Gastrocnemius medialis (tissue), 4 donors: ENCODE measurements around the gene KISS1. TPM values are rescaled to one million over a fixed set of nuclear protein-coding genes. Genes with fewer than 3 reads are reported as not detected.

ENCODE experiments used
- ATAC-seq, 2 donors: fragments of 150-250 bp; one replicate each; pipeline ENCODE4 v1.9.1; 2016
- DNase-seq, 2 donors: peaks; one replicate each; pipeline ENCODE4 v3.0.0-alpha.2; 2019
- H3K27ac ChIP-seq, 4 donors: fragments of 200-600 bp; sonication (generic); 1 replicate in 1 of 4; 2 replicates in 3 of 4; pipeline ENCODE4 v1.5.1; 2016 to 2018; ENCODE audit warnings: mild to moderate bottlenecking in 2 of 4, moderate library complexity in 1 of 4
- H3K27me3 ChIP-seq, 3 donors: fragments of 200-600 bp; sonication (generic) in 2 of 3; 1 replicate in 1 of 3; 2 replicates in 2 of 3; pipeline versions ENCODE4 v1.5.1 to v1.6.0; 2016 to 2019; ENCODE audit warnings: mild to moderate bottlenecking in 1 of 3, moderate library complexity in 1 of 3
- H3K36me3 ChIP-seq, 2 donors: fragments of 200-600 bp; sonication (generic) in 1 of 2; one replicate each; pipeline ENCODE4 v1.5.1; 2017 to 2018
- H3K4me1 ChIP-seq, 2 donors: fragments of 200-600 bp; sonication (generic) in 1 of 2; one replicate each; pipeline ENCODE4 v1.5.1; 2016 to 2017; ENCODE audit warnings: mild to moderate bottlenecking in 2 of 2
- H3K4me3 ChIP-seq, 4 donors: fragments of 200-600 bp; sonication (generic) in 3 of 4; 1 replicate in 1 of 4; 2 replicates in 3 of 4; pipeline ENCODE4 v1.5.1; 2016 to 2019; ENCODE audit warnings: mild to moderate bottlenecking in 2 of 4
- H3K9me3 ChIP-seq, 3 donors: fragments of 200-600 bp; sonication (generic) in 2 of 3; 1 replicate in 1 of 3; 2 replicates in 2 of 3; pipeline ENCODE4 v1.5.1; 2016 to 2019
- POLR2A ChIP-seq, 2 donors: fragments of 450-650 bp; IDR thresholded peaks; one replicate each; pipeline ENCODE4 v1.6.1; 2017; ENCODE audit warnings: antibody characterized with exemption in 2 of 2, mild to moderate bottlenecking in 2 of 2, moderate library complexity in 2 of 2
- in situ Hi-C, 4 donors: fragments of 200-750 bp; cut with MboI; loops; one replicate each; pipeline versions ENCODE4 v1.15.0 to v1.8.0; 2017; ENCODE audit warnings: low sequenced_read_pairs in 4 of 4
- intact Hi-C: fragments of 100-400 bp; cut with DNase I; formaldehyde crosslinking; loops from one replicate; pipeline ENCODE4 v1.15.1; 2023; ENCODE audit warnings: low total_unique reads
- total RNA-seq, 4 donors: library from RNA; depleted of rRNA; stranded (reverse); fragments of >200 nt; gene quantifications; one replicate each; pipeline versions ENCODE4 v1.1.0 to v1.2.3, GENCODE V29; 2016
- TF ChIP-seq, protein P1 (sequence below), 5 experiments: fragments of 450-650 bp in 3 of 5; fragments of 200-600 bp in 2 of 5; sonication (generic) in 2 of 5; IDR thresholded peaks in 4 of 5; conservative IDR thresholded peaks in 1 of 5; 1 replicate in 4 of 5; 2 replicates in 1 of 5; pipeline ENCODE4 v1.5.1; 2016 to 2019; ENCODE audit warnings: antibody characterized with exemption in 5 of 5, mild to moderate bottlenecking in 3 of 5, moderate library complexity in 3 of 5

The KISS1 gene
- total RNA-seq, 4 donors from 2014 or later: not detected

DNA sequence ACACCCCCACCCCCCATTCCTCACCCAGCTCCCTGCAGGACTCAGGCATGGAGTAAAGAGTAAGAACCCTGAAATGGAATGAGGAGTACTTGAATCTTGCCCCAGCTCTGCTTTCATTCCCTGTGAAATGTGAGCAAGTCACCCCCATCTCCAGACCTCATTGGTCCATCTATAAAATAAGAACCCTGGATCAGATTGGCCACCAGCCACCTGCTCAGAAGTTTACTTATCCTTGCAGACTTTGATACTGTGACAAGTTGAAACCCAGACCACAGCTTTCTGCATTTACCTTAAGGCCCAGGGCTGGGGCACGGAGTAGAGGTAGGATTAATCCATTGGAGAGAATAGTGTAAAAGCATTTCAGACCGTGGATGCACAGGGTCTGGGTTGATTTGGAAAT is 2.2 kb downstream of the KISS1 start:
- no peak for DNase-seq
- H3K9me3 ChIP-seq: no peaks in the 10 kb centered on the region
- H3K4me3 ChIP-seq: no peak overlapping the region
- TF ChIP-seq, protein P1, sequence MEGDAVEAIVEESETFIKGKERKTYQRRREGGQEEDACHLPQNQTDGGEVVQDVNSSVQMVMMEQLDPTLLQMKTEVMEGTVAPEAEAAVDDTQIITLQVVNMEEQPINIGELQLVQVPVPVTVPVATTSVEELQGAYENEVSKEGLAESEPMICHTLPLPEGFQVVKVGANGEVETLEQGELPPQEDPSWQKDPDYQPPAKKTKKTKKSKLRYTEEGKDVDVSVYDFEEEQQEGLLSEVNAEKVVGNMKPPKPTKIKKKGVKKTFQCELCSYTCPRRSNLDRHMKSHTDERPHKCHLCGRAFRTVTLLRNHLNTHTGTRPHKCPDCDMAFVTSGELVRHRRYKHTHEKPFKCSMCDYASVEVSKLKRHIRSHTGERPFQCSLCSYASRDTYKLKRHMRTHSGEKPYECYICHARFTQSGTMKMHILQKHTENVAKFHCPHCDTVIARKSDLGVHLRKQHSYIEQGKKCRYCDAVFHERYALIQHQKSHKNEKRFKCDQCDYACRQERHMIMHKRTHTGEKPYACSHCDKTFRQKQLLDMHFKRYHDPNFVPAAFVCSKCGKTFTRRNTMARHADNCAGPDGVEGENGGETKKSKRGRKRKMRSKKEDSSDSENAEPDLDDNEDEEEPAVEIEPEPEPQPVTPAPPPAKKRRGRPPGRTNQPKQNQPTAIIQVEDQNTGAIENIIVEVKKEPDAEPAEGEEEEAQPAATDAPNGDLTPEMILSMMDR (IDR thresholded peaks at IDR 0.05 in 4 of 5, conservative IDR thresholded peaks at IDR 0.05 in 1 of 5): no peak
- TF ChIP-seq POLR2A (IDR thresholded peaks at IDR 0.05): no peak
- H3K4me1 ChIP-seq: peaks cover 9 to 16% of the 10 kb centered on the region in 2 donors
- H3K36me3 ChIP-seq: no peaks in the 10 kb centered on the region
- no peak for ATAC-seq
- in situ Hi-C loops: no loop called here
- peaks cover 0 to 18% (median 9%) of the 10 kb centered on the region in 3 donors for H3K27me3 ChIP-seq
- no peak overlapping the region for H3K27ac ChIP-seq
- intact Hi-C loops: no loop called here

DNA sequence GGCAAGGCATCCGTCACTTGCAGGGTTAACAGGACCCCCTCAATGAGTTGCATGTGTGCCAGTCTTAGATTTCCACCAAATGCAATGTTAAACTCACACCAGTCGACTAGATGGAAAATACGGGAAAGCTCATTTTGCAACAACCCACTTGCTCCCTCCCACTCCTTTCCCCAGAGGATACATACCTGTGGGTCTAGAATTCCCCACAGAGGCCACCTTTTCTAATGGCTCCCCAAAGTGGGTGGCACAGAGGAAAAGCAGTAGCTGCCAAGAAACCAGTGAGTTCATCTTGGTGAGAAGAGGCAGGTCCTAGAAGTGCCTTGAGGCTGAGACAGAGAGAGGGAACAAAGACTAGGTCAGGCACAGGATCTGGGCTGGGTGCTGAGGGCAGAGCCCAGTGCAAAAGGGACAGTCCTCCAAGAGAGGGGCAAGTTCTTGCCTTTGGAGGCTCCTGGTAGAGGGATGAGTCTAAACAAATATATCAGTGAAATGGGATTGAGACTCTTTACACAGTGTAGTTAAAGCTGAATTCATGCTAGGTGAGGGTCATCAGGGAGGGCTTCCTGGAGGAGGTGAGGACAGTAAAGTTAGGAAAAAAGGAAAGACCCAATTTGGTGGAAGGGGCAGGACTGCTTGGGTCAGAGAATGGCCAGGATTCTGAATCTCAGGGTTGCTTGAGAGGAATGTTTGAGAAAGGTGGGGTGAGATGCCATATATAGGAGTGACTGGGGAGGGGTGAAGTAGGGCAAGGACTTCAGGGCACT is 3.5 kb downstream of the KISS1 start:
- ATAC-seq (no peak), DNase-seq (no peak)
- TF ChIP-seq, protein P1 (IDR thresholded peaks at IDR 0.05 in 4 of 5, conservative IDR thresholded peaks at IDR 0.05 in 1 of 5): no peak
- TF ChIP-seq POLR2A (IDR thresholded peaks at IDR 0.05): no peak
- H3K4me3 ChIP-seq: no peak overlapping the region
- in situ Hi-C loops: no loop called here
- H3K27ac ChIP-seq: no peak overlapping the region
- H3K27me3 ChIP-seq: peaks cover 3 to 27% (median 12%) of the 10 kb centered on the region in 3 donors
- H3K9me3 ChIP-seq: no peaks in the 10 kb centered on the region
- peaks cover 0 to 5% of the 10 kb centered on the region in 2 donors for H3K4me1 ChIP-seq
- no peaks in the 10 kb centered on the region for H3K36me3 ChIP-seq
- intact Hi-C loops: no loop called here

DNA sequence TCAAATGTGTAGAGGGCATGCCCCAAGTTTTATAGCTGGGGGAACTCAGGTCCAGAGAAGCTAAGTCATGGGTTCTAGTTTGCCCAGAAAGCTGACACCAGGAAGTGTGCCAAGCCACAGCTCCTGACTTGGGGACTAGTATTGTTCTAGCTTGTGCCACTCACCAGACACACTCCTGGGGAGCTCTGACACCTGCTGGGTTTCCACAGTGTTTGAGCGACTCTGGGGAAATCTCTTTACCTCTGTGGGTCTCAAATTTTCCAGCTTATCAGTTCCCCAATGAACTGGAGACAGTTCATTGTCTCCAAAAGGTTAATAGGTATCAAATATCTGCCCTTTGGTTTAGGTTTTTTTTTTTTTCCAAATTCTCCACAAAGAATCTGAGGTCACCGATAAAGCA is 4.2 kb downstream of the KISS1 start:
- Histone ChIP-seq H3K36me3 (no peaks in the 10 kb centered on the region), H3K4me3 (no peak overlapping the region), H3K27me3 (peaks cover 3 to 28% (median 12%) of the 10 kb centered on the region in 3 donors), H3K9me3 (no peaks in the 10 kb centered on the region), H3K4me1 (peaks cover 0 to 5% of the 10 kb centered on the region in 2 donors), H3K27ac (no peak overlapping the region)
- intact Hi-C loops: no loop called here
- TF ChIP-seq POLR2A (IDR thresholded peaks at IDR 0.05): no peak
- TF ChIP-seq, protein P1 (IDR thresholded peaks at IDR 0.05 in 4 of 5, conservative IDR thresholded peaks at IDR 0.05 in 1 of 5): no peak
- DNase-seq: no peak
- no peak for ATAC-seq
- in situ Hi-C loops: no loop called here

DNA sequence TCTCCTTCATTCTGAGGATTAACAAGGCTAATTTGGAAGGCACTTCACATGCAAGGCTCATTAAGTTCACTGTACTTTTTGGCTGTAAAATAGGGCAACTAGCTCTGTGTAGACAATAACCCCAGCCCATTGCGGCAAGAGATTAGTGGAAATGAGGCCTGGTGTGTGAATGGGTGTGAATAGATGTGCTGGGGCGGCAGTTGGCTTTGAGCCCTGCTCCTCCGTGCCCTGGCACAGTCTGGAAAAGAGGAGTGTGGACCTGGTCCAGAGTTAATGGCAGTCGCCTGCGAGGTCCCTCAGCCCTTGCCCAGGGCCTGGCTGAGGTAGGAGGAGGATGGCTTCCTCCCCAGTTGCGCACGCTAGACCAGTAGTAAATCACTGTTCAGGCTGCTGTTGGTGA is 4.8 kb downstream of the KISS1 start:
- DNase-seq: no peak
- no peaks in the 10 kb centered on the region for H3K36me3 ChIP-seq
- no peak overlapping the region for H3K27ac ChIP-seq
- in situ Hi-C loops: no loop called here
- TF ChIP-seq, protein P1 (IDR thresholded peaks at IDR 0.05 in 4 of 5, conservative IDR thresholded peaks at IDR 0.05 in 1 of 5): no peak
- no peak for TF ChIP-seq POLR2A (IDR thresholded peaks at IDR 0.05)
- H3K4me3 ChIP-seq: no peak overlapping the region
- H3K27me3 ChIP-seq: peaks cover 3 to 28% (median 12%) of the 10 kb centered on the region in 3 donors
- H3K9me3 ChIP-seq: no peaks in the 10 kb centered on the region
- ATAC-seq: no peak
- intact Hi-C loops: no loop called here
- H3K4me1 ChIP-seq: peaks cover 0 to 5% of the 10 kb centered on the region in 2 donors
